Ureter (tissue), 1 donor: ENCODE measurements around the gene CAMKK1. TPM values are rescaled to one million over a fixed set of nuclear protein-coding genes. Genes with fewer than 3 reads are reported as not detected.

Source experiments
- DNase-seq: peaks from one replicate; pipeline ENCODE4 v3.0.0-alpha.2; 2020; ENCODE audit warnings: low spot score
- total RNA-seq: library from RNA; stranded (reverse); gene quantifications from one replicate; pipeline ENCODE4 v1.2.4, GENCODE V29; 2023
- donor health status: DM: yes; HTN: yes; CAD: no.

Gene CAMKK1
- total RNA-seq, 1 donor from 2014 or later = 7.8 TPM

- DNase-seq = no peak
Observed at GRCh38 chr17:3812771-3813170, 80.1 kb downstream of the CAMKK1 start.

- DNase-seq = no peak
Observed at GRCh38 chr17:3812284-3812683, 80.6 kb downstream of the CAMKK1 start.

Other genes starting within 250 kb of the CAMKK1 start
- 152 TPM for gene TAX1BP3, start 224.5 kb downstream of the CAMKK1 start, total RNA-seq
- gene EMC6, start 224.2 kb downstream of the CAMKK1 start, total RNA-seq = 24.3 TPM
- 3.0 TPM for gene P2RX5, start 196.9 kb downstream of the CAMKK1 start, total RNA-seq
- 0.31 TPM for gene HASPIN, start 169.2 kb downstream of the CAMKK1 start, total RNA-seq
- gene ITGAE, start 91.9 kb downstream of the CAMKK1 start, total RNA-seq = 28.5 TPM
- gene NCBP3, start 46.8 kb downstream of the CAMKK1 start, total RNA-seq = 46.1 TPM
- gene P2RX1, start 23.4 kb upstream of the CAMKK1 start, total RNA-seq = 44.3 TPM
- gene ATP2A3, start 71.4 kb upstream of the CAMKK1 start, total RNA-seq = 36.3 TPM
- gene ZZEF1, start 250.0 kb upstream of the CAMKK1 start, total RNA-seq = 98.2 TPM